HG03342 (cell line): ENCODE data around the gene SLC7A10.
A peak's percentile ranks its signal among the peaks of the same experiment; 100 is the strongest.
"Not testable (repeated sequence)": the region's sequence is repeated elsewhere in the genome, so short reads cannot be mapped to it uniquely, and the experiment has no call there.

Experiments used
- ATAC-seq: cut with Tn5 transposase; IDR thresholded peaks from one replicate; pipeline ENCODE4 v1.9.1; 2021; ENCODE audit warnings: mild to moderate bottlenecking, moderate library complexity; ENCODE audit not compliant: unreplicated experiment

The SLC7A10 gene

GRCh38 chr19:33239223-33239975 lies 13.7 kb upstream of the SLC7A10 start:
- ATAC-seq: no peak

- no peak for ATAC-seq
Measured at GRCh38 chr19:33238481-33239149, 13.0 kb upstream of the SLC7A10 start.

- no peak for ATAC-seq
Measured at GRCh38 chr19:33236696-33237390, 11.2 kb upstream of the SLC7A10 start.

GRCh38 chr19:33235996-33236350 lies 10.3 kb upstream of the SLC7A10 start:
- no peak for ATAC-seq

GRCh38 chr19:33235269-33235995 lies 9.8 kb upstream of the SLC7A10 start:
- ATAC-seq: peak; percentile 95

GRCh38 chr19:33234736-33235135 lies 9.1 kb upstream of the SLC7A10 start:
- no peak for ATAC-seq

- no peak for ATAC-seq
Measured at GRCh38 chr19:33234092-33234491, 8.4 kb upstream of the SLC7A10 start.

GRCh38 chr19:33233056-33233873 lies 7.6 kb upstream of the SLC7A10 start:
- ATAC-seq: no peak

- no peak for ATAC-seq
Measured at GRCh38 chr19:33232656-33233055, 7.0 kb upstream of the SLC7A10 start.

- ATAC-seq: no peak
Measured at GRCh38 chr19:33231511-33231910, 5.9 kb upstream of the SLC7A10 start.

- no peak for ATAC-seq
Measured at GRCh38 chr19:33229962-33230361, 4.3 kb upstream of the SLC7A10 start.

GRCh38 chr19:33227870-33228599 lies 2.4 kb upstream of the SLC7A10 start:
- no peak for ATAC-seq

GRCh38 chr19:33227242-33227650 lies 1.6 kb upstream of the SLC7A10 start:
- no peak for ATAC-seq

- no peak for ATAC-seq
Measured at GRCh38 chr19:33226550-33227241, 1.0 kb upstream of the SLC7A10 start.

GRCh38 chr19:33224694-33225457 lies 774 bp downstream of the SLC7A10 start:
- ATAC-seq: no peak

GRCh38 chr19:33222255-33222654 lies 3.4 kb downstream of the SLC7A10 start:
- ATAC-seq: not testable (repeated sequence)

- ATAC-seq: no peak
Measured at GRCh38 chr19:33221638-33222037, 4.0 kb downstream of the SLC7A10 start.

GRCh38 chr19:33220735-33221134 lies 4.9 kb downstream of the SLC7A10 start:
- no peak for ATAC-seq
